Lower leg skin (tissue), 3 donors: Measurements from ENCODE around the gene OBP2A.

ENCODE experiments used
- CTCF ChIP-seq, 3 donors: fragments of 450-650 bp; IDR thresholded peaks; one replicate each; pipeline ENCODE4 v1.5.1; 2016; ENCODE audit warnings: antibody characterized with exemption in 3 of 3, mild to moderate bottlenecking in 3 of 3, moderate library complexity in 2 of 3
- POLR2A ChIP-seq, 2 donors: fragments of 450-650 bp; IDR thresholded peaks; one replicate each; pipeline ENCODE4 v1.6.1; 2016 to 2017; ENCODE audit warnings: antibody characterized with exemption in 2 of 2, mild to moderate bottlenecking in 1 of 2, moderate library complexity in 1 of 2

- TF ChIP-seq CTCF (IDR thresholded peaks at IDR 0.05) (no peak), POLR2A (IDR thresholded peaks at IDR 0.05) (no peak)
Observed at GRCh38 chr9:135536216-135536615, 9.7 kb upstream of the OBP2A start.
